NCI-H2227 treated with DMSO at 0.1 percent for 48 hours (cell line): ENCODE measurements around the gene VPS9D1.
"Not testable (repeated sequence)": the region's sequence is repeated elsewhere in the genome, so short reads cannot be mapped to it uniquely, and the experiment has no call there.

Experiments
- DNase-seq: peaks from one replicate; lab custom pipeline; 2025; lab: John Stamatoyannopoulos, UW

Gene VPS9D1

GRCh38 chr16:89709716-89710432 lies 10.8 kb downstream of the VPS9D1 start:
- DNase-seq: no peak

GRCh38 chr16:89709166-89709565 lies 11.5 kb downstream of the VPS9D1 start:
- no peak for DNase-seq

- no peak for DNase-seq
Observed at GRCh38 chr16:89708481-89708931, 12.2 kb downstream of the VPS9D1 start.

GRCh38 chr16:89707695-89708094 lies 13.0 kb downstream of the VPS9D1 start:
- DNase-seq: no peak

GRCh38 chr16:89706518-89707260 lies 14.0 kb downstream of the VPS9D1 start:
- DNase-seq: no peak

- no peak for DNase-seq
Observed at GRCh38 chr16:89705006-89705405, 15.7 kb downstream of the VPS9D1 start.

GRCh38 chr16:89704281-89704680 lies 16.4 kb downstream of the VPS9D1 start:
- DNase-seq: no peak

- peak; percentile 93 for DNase-seq
Observed at GRCh38 chr16:89701425-89702406, 19.0 kb downstream of the VPS9D1 start, which contains the start of gene SPATA2L. Gene SPATA2L, minus strand, starts transcription at chr16:89701705. Its CDS starts 473 bp downstream, at chr16:89701232.

- DNase-seq: peak; percentile 25
Observed at GRCh38 chr16:89700649-89701424, 19.9 kb downstream of the VPS9D1 start.

GRCh38 chr16:89700100-89700648 lies 20.5 kb downstream of the VPS9D1 start:
- peak; percentile 83 for DNase-seq

GRCh38 chr16:89699629-89700099 lies 21.0 kb downstream of the VPS9D1 start:
- not testable (repeated sequence) for DNase-seq

- DNase-seq: not testable (repeated sequence)
Observed at GRCh38 chr16:89698717-89699116, 22.0 kb downstream of the VPS9D1 start.

- no peak for DNase-seq
Observed at GRCh38 chr16:89697616-89698331, 22.9 kb downstream of the VPS9D1 start.

- DNase-seq: no peak
Observed at GRCh38 chr16:89697161-89697615, 23.5 kb downstream of the VPS9D1 start.

- DNase-seq: no peak
Observed at GRCh38 chr16:89696670-89697128, 24.0 kb downstream of the VPS9D1 start.

GRCh38 chr16:89695875-89696669 lies 24.6 kb downstream of the VPS9D1 start:
- DNase-seq: no peak

GRCh38 chr16:89695086-89695874 lies 25.4 kb downstream of the VPS9D1 start:
- no peak for DNase-seq

- not testable (repeated sequence) for DNase-seq
Observed at GRCh38 chr16:89694784-89695085, 26.0 kb downstream of the VPS9D1 start.
